ENCODE data around the gene HECW1. TPM values are rescaled to one million over a fixed set of nuclear protein-coding genes. Genes with fewer than 3 reads are reported as not detected.

The HECW1 gene
- total and polyA plus RNA-seq, 8 donors: 0.29 to 5.1 (median 3.2) TPM

GRCh38 chr7:43276547-43276946 lies 164.1 kb downstream of the HECW1 start:
- DNase-seq: no peak
- intact Hi-C loops (cut with DNase I): no loop called here
- H3K9me3 ChIP-seq: peaks cover 0 to 10% of the 10 kb centered on the region in 2 donors
- no peak overlapping the region for H3K4me3 ChIP-seq
- TF ChIP-seq CTCF (IDR thresholded peaks at IDR 0.05): no peak
- peaks cover 0 to 4% of the 10 kb centered on the region in 2 donors for H3K27me3 ChIP-seq
- H3K27ac ChIP-seq: no peak overlapping the region
- no peaks in the 10 kb centered on the region for H3K4me1 ChIP-seq
- ATAC-seq: no peak
- H3K36me3 ChIP-seq: no peaks in the 10 kb centered on the region

GRCh38 chr7:43278088-43278644 lies 165.7 kb downstream of the HECW1 start:
- Histone ChIP-seq H3K4me1 (no peaks in the 10 kb centered on the region), H3K27me3 (peaks cover 0 to 14% of the 10 kb centered on the region in 2 donors), H3K9me3 (no peaks in the 10 kb centered on the region), H3K36me3 (no peaks in the 10 kb centered on the region), H3K27ac (no peak overlapping the region), H3K4me3 (no peak overlapping the region)
- no peak for TF ChIP-seq CTCF (IDR thresholded peaks at IDR 0.05)
- DNase-seq (no peak), ATAC-seq (no peak)
- intact Hi-C loops (cut with DNase I): no loop called here

GRCh38 chr7:43281268-43281667 lies 168.8 kb downstream of the HECW1 start:
- Histone ChIP-seq H3K27ac (no peak overlapping the region), H3K36me3 (no peaks in the 10 kb centered on the region), H3K4me1 (no peaks in the 10 kb centered on the region), H3K4me3 (no peak overlapping the region), H3K27me3 (peaks cover 0 to 19% of the 10 kb centered on the region in 2 donors), H3K9me3 (no peaks in the 10 kb centered on the region)
- ATAC-seq (no peak), DNase-seq (no peak)
- TF ChIP-seq CTCF (IDR thresholded peaks at IDR 0.05): no peak
- intact Hi-C loops (cut with DNase I): no loop called here

- no peak for DNase-seq
- Histone ChIP-seq H3K27ac (no peak overlapping the region), H3K4me1 (no peaks in the 10 kb centered on the region), H3K27me3 (peaks cover 0 to 15% of the 10 kb centered on the region in 2 donors), H3K9me3 (no peaks in the 10 kb centered on the region), H3K36me3 (no peaks in the 10 kb centered on the region), H3K4me3 (no peak overlapping the region)
- ATAC-seq: no peak
- intact Hi-C loops (cut with DNase I): no loop called here
- no peak for TF ChIP-seq CTCF (IDR thresholded peaks at IDR 0.05)
Measured at GRCh38 chr7:43283706-43284105, 171.3 kb downstream of the HECW1 start.

- Histone ChIP-seq H3K4me1 (no peaks in the 10 kb centered on the region), H3K4me3 (no peak overlapping the region), H3K36me3 (no peaks in the 10 kb centered on the region), H3K9me3 (peaks cover 0 to 21% of the 10 kb centered on the region in 2 donors), H3K27me3 (no peaks in the 10 kb centered on the region), H3K27ac (no peak overlapping the region)
- intact Hi-C loops (cut with DNase I): no loop called here
- DNase-seq (no peak), ATAC-seq (no peak)
- TF ChIP-seq CTCF (IDR thresholded peaks at IDR 0.05): no peak
Measured at GRCh38 chr7:43289826-43290225, 177.4 kb downstream of the HECW1 start.

All from left lung (tissue), 10 donors.